ENCODE results near the gene ADORA2A. TPM values are rescaled to one million over a fixed set of nuclear protein-coding genes. Genes with fewer than 3 reads are reported as not detected.

The ADORA2A gene
- total and polyA plus RNA-seq, 2 donors (not counting 1 experiment from before 2014, with no cell fraction given) = 0.78 to 1.5 TPM

DNA sequence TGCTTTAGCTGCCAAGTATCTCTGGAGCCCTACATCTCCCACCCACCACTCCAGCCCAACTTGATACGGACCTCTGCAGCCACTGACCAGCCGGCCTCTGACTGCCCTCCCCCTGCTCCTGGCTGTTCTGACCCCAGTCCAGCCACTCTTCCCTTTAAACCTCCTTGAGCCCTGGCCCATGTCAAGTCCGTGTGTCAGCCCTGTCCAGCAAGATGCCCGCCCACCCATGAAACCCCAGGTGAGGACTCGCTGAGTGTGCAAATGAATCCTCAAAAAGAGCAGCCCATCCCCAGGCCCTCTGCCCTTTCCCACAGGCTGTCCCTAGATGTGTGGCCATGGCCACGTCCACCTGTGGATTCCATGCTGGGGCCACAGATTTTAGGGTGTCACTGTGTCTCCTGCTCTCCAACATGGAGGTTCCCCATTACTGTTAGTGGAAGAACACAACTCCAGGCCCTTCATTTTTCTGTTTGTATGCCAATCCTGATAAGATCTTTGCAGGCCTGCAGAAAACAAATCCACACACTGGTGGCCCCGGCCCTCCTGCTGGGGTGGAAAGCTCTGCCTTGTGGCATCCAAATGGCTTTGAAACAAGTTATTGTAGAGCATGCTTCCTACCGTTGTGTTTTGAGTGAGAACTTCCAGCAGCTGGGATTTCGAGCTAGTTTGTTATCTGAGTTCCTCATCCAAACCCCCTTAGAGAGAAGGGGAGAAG, 22.7 kb upstream of the ADORA2A start:
- Histone ChIP-seq H3K9ac (ENCODE audit: insufficient read depth, low read length) (no peak overlapping the region), H4K20me1 (ENCODE audit: control insufficient read depth, extremely low read depth, insufficient read depth, low read length) (no peaks in the 10 kb centered on the region), H3K4me3 (replicated peaks in 1 of 4; ENCODE audit: control extremely low read depth in 1 of 4, insufficient read depth in 1 of 4, low read depth in 3 of 4, low read length in 4 of 4) (no peak overlapping the region), H3K27me3 (ENCODE audit: control insufficient read depth, insufficient read depth, low read length) (no peaks in the 10 kb centered on the region), H3K79me2 (ENCODE audit: control insufficient read depth, insufficient read depth, low read length) (no peaks in the 10 kb centered on the region), H3K9me3 (ENCODE audit: control insufficient read depth, insufficient read depth, low read depth, low read length) (no peaks in the 10 kb centered on the region), H3K4me2 (ENCODE audit: extremely low read depth, insufficient read depth, low read length) (no peak overlapping the region), H3K36me3 (ENCODE audit: control insufficient read depth, insufficient read depth, low read length) (peaks cover 3% of the 10 kb centered on the region), H2AFZ (ENCODE audit: low read length) (no peak overlapping the region), H3K27ac (ENCODE audit: insufficient read depth, low read length) (no peak overlapping the region), H3K4me1 (ENCODE audit: control insufficient read depth, extremely low read depth, insufficient read depth, low read length) (peaks cover 31% of the 10 kb centered on the region)
- DNase-seq (ENCODE audit: low read depth in 2 of 2) = no peak
- TF ChIP-seq, protein P1, sequence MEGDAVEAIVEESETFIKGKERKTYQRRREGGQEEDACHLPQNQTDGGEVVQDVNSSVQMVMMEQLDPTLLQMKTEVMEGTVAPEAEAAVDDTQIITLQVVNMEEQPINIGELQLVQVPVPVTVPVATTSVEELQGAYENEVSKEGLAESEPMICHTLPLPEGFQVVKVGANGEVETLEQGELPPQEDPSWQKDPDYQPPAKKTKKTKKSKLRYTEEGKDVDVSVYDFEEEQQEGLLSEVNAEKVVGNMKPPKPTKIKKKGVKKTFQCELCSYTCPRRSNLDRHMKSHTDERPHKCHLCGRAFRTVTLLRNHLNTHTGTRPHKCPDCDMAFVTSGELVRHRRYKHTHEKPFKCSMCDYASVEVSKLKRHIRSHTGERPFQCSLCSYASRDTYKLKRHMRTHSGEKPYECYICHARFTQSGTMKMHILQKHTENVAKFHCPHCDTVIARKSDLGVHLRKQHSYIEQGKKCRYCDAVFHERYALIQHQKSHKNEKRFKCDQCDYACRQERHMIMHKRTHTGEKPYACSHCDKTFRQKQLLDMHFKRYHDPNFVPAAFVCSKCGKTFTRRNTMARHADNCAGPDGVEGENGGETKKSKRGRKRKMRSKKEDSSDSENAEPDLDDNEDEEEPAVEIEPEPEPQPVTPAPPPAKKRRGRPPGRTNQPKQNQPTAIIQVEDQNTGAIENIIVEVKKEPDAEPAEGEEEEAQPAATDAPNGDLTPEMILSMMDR (conservative IDR thresholded peaks at IDR 0.05 in 1 of 2, IDR thresholded peaks at IDR 0.05 in 1 of 2; ENCODE audit: low read depth in 1 of 2, low read length in 2 of 2) = no peak
- no peak for TF ChIP-seq EZH2 (IDR thresholded peaks at IDR 0.05; ENCODE audit: low read length, missing control alignments)

DNA sequence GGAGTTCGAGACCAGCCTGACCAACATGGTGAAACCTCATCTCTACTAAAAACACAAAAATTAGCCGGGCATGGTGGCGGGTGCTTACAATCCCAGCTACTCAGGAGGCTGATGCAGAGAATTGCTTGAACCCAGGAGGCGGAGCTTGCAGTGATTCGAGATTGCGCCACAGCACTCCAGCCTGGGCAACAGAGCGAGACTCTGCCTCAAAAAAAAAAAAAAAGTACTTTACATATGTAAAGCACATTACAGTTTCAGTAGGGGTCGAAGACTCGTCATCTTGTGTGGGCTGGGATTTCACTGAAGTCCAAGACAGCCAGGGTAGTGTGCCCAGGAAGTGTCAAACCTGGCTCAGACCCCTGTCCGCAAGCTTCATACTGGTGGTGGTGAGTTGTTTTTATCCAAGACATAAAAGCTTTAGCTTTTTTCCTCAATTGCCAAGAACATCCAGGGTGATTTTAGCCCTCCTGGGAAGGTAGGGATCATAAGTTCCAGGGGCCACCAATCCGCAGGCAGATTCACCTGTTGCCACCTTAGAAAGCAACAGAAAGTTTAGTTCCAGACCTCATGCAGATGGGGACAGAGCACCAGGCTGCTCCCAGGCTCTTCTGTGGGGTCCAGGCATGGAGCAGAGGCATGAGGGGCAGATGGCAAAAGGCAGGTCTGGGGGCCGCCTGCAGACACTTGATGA, 21.6 kb upstream of the ADORA2A start:
- Histone ChIP-seq H4K20me1 (ENCODE audit: control insufficient read depth, extremely low read depth, insufficient read depth, low read length) (no peaks in the 10 kb centered on the region), H3K27ac (ENCODE audit: insufficient read depth, low read length) (no peak overlapping the region), H3K36me3 (ENCODE audit: control insufficient read depth, insufficient read depth, low read length) (peaks cover 3% of the 10 kb centered on the region), H3K9ac (ENCODE audit: insufficient read depth, low read length) (no peak overlapping the region), H3K4me1 (ENCODE audit: control insufficient read depth, extremely low read depth, insufficient read depth, low read length) (peaks cover 33% of the 10 kb centered on the region), H2AFZ (ENCODE audit: low read length) (no peak overlapping the region), H3K4me3 (replicated peaks in 1 of 4; ENCODE audit: control extremely low read depth in 1 of 4, insufficient read depth in 1 of 4, low read depth in 3 of 4, low read length in 4 of 4) (no peak overlapping the region), H3K79me2 (ENCODE audit: control insufficient read depth, insufficient read depth, low read length) (no peaks in the 10 kb centered on the region), H3K27me3 (ENCODE audit: control insufficient read depth, insufficient read depth, low read length) (no peaks in the 10 kb centered on the region), H3K4me2 (ENCODE audit: extremely low read depth, insufficient read depth, low read length) (no peak overlapping the region), H3K9me3 (ENCODE audit: control insufficient read depth, insufficient read depth, low read depth, low read length) (no peaks in the 10 kb centered on the region)
- no peak for DNase-seq (ENCODE audit: low read depth in 2 of 2)
- TF ChIP-seq EZH2 (IDR thresholded peaks at IDR 0.05; ENCODE audit: low read length, missing control alignments) = no peak
- TF ChIP-seq, protein P1 (conservative IDR thresholded peaks at IDR 0.05 in 1 of 2, IDR thresholded peaks at IDR 0.05 in 1 of 2; ENCODE audit: low read depth in 1 of 2, low read length in 2 of 2) = no peak

DNA sequence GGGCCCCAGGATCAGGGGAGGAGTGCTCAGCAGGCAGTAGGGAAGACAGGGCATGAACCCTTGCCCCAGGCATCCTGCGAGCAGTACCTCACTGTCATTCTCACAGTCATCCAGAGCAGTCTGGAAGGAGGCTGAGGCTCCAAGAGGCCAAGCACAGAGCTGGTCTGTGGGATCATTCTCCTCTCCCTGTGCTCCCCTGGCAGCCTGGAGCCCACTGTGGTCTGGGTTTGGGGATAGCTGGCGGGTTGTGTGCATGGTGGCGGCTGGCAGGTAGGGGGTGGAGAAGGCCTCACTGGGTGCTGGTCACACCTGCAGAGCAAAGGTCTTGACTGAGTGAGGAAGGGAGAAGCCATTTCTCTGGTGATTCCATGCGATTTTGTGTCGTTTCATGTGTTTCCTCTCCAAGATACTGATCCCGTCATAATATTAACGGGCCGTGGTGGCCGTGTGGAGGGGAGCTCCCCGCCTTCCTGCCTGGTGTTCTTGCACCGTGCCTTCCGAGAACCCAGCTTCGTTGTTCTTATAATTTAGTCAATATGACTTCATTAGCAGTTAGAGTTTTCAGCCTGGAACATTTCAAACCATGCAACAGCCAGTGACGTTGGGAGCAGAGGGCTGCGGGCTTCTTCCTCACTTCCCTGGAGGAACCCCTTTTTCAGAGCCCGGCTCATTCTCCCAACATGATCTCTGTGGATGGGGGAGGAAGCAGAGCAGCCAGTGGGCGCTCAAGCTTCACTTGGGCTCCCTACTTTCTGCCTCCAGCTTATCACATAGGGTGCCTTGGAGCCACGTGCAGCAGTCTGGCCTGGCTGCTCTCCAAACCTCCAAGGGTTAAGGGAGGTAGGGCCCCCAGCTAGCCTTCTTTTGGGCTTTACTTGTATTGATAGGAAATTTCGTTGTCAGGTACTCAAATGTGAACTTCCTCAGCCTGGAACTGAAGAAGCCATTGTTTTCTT, 20.8 kb upstream of the ADORA2A start:
- H2AFZ ChIP-seq (ENCODE audit: low read length) = no peak overlapping the region
- H4K20me1 ChIP-seq (ENCODE audit: control insufficient read depth, extremely low read depth, insufficient read depth, low read length) = no peaks in the 10 kb centered on the region
- TF ChIP-seq EZH2 (IDR thresholded peaks at IDR 0.05; ENCODE audit: low read length, missing control alignments) = no peak
- TF ChIP-seq, protein P1 (conservative IDR thresholded peaks at IDR 0.05 in 1 of 2, IDR thresholded peaks at IDR 0.05 in 1 of 2; ENCODE audit: low read depth in 1 of 2, low read length in 2 of 2) = no peak
- H3K36me3 ChIP-seq (ENCODE audit: control insufficient read depth, insufficient read depth, low read length) = peaks cover 3% of the 10 kb centered on the region
- no peak overlapping the region for H3K9ac ChIP-seq (ENCODE audit: insufficient read depth, low read length)
- H3K27ac ChIP-seq (ENCODE audit: insufficient read depth, low read length) = no peak overlapping the region
- no peaks in the 10 kb centered on the region for H3K9me3 ChIP-seq (ENCODE audit: control insufficient read depth, insufficient read depth, low read depth, low read length)
- no peaks in the 10 kb centered on the region for H3K27me3 ChIP-seq (ENCODE audit: control insufficient read depth, insufficient read depth, low read length)
- no peaks in the 10 kb centered on the region for H3K79me2 ChIP-seq (ENCODE audit: control insufficient read depth, insufficient read depth, low read length)
- H3K4me3 ChIP-seq (replicated peaks in 1 of 4; ENCODE audit: control extremely low read depth in 1 of 4, insufficient read depth in 1 of 4, low read depth in 3 of 4, low read length in 4 of 4) = no peak overlapping the region
- H3K4me2 ChIP-seq (ENCODE audit: extremely low read depth, insufficient read depth, low read length) = no peak overlapping the region
- no peak for DNase-seq (ENCODE audit: low read depth in 2 of 2)
- H3K4me1 ChIP-seq (ENCODE audit: control insufficient read depth, extremely low read depth, insufficient read depth, low read length) = peaks cover 28% of the 10 kb centered on the region

Measured in fibroblast of lung (primary cell).